ENCODE measurements around the gene KRTAP3-3. TPM values are rescaled to one million over a fixed set of nuclear protein-coding genes. Genes with fewer than 3 reads are reported as not detected.

The KRTAP3-3 gene
- total RNA-seq, 1 experiment from 2014 or later: not detected

- no peak overlapping the region for H3K4me3 Mint-ChIP-seq
- H2AK5ac ChIP-seq (ENCODE audit: insufficient read length, low read length): no peak overlapping the region
- no peak overlapping the region for H2BK20ac ChIP-seq (ENCODE audit: low read depth, low read length, poor library complexity, severe bottlenecking)
- no peaks in the 10 kb centered on the region for H3K79me1 ChIP-seq (ENCODE audit: insufficient read depth, low read depth, low read length, poor library complexity, severe bottlenecking)
- H3K27ac ChIP-seq (ENCODE audit: insufficient read length, low read depth, low read length): no peak overlapping the region
- H3K4ac ChIP-seq (ENCODE audit: low read depth, low read length): no peak overlapping the region
- H3K9me3 Mint-ChIP-seq: peaks cover 0 to 3% of the 10 kb centered on the region in 2 experiments; a peak in 1 of 5 replicates
- no peak overlapping the region for H4K5ac ChIP-seq (ENCODE audit: insufficient read length, low read depth, low read length)
- no peak overlapping the region for H3K18ac ChIP-seq (ENCODE audit: insufficient read length, low read depth, low read length)
- H3K4me2 ChIP-seq (ENCODE audit: insufficient read depth, insufficient read length, low read length): no peak overlapping the region
- no peaks in the 10 kb centered on the region for H3K79me2 ChIP-seq (ENCODE audit: insufficient read depth, low read length)
- no peak for TF ChIP-seq CTCF (conservative IDR thresholded peaks at IDR 0.05)
- no peak for DNase-seq
- no peak overlapping the region for H4K91ac ChIP-seq (ENCODE audit: insufficient read length, low read depth, low read length)
- no peak overlapping the region for H3K9ac ChIP-seq (ENCODE audit: extremely low read depth, insufficient read length, low read length)
- H3K4me1 Mint-ChIP-seq: no peaks in the 10 kb centered on the region
- H3K36me3 Mint-ChIP-seq (ENCODE audit: insufficient read depth in 1 of 3, low read depth in 3 of 3): no peaks in the 10 kb centered on the region
- peaks cover 5% of the 10 kb centered on the region; the same call in 1 of the 2 replicates for H3K27me3 Mint-ChIP-seq (ENCODE audit: low read depth)
- no peak overlapping the region for H2AFZ ChIP-seq (ENCODE audit: low read length)
- H2BK15ac ChIP-seq (ENCODE audit: low read depth, low read length): no peak overlapping the region
- H2BK5ac ChIP-seq (ENCODE audit: insufficient read length, low read length): no peak overlapping the region
- no peaks in the 10 kb centered on the region for H3K23me2 ChIP-seq (ENCODE audit: insufficient read length, low read depth, low read length, poor library complexity, severe bottlenecking)
- no peak overlapping the region for H2BK12ac ChIP-seq (ENCODE audit: insufficient read length, low read depth, low read length)
- H4K20me1 ChIP-seq (ENCODE audit: control insufficient read depth, insufficient read depth, insufficient read length): no peaks in the 10 kb centered on the region
- no peaks in the 10 kb centered on the region for H3K27me3 ChIP-seq (ENCODE audit: insufficient read depth, low read length)
- H3K9me3 ChIP-seq (ENCODE audit: control insufficient read depth, low read depth, low read length): no peaks in the 10 kb centered on the region
- 100% methylated on average over 2 of the region's 3 CpGs for WGBS (ENCODE audit: extremely low coverage, insufficient read length, low lambda C conversion rate)
- no peak overlapping the region for H2BK120ac ChIP-seq (ENCODE audit: low read depth, low read length, poor library complexity, severe bottlenecking)
- no peak overlapping the region for H3T11ph ChIP-seq (ENCODE audit: low read length)
- no peak overlapping the region for H3K27ac Mint-ChIP-seq
- no peak overlapping the region for H3K23ac ChIP-seq (ENCODE audit: insufficient read length, low read depth, low read length)
- no peaks in the 10 kb centered on the region for H3K4me1 ChIP-seq (ENCODE audit: insufficient read depth, low read length)
- no peak overlapping the region for H3K56ac ChIP-seq (ENCODE audit: insufficient read length, low read depth, low read length)
- H4K8ac ChIP-seq (replicated peaks; ENCODE audit: insufficient read length, low read depth, low read length): no peak overlapping the region
- no peak overlapping the region for H3K14ac ChIP-seq (ENCODE audit: insufficient read depth, low read length)
Observed at GRCh38 chr17:41024697-41025096, 30.7 kb upstream of the KRTAP3-3 start.

Data from H9 (cell line).